HepG2 (cell line): ENCODE data around the gene N4BP2. TPM values are rescaled to one million over a fixed set of nuclear protein-coding genes. Genes with fewer than 3 reads are reported as not detected.

ENCODE experiments used
- FOXJ3 ChIP-seq: sonication (generic); formaldehyde crosslinking; IDR thresholded peaks from 2 replicates; pipeline ENCODE4 v1.4.0; 2020; ENCODE audit warnings: missing genetic modification reagents, mild to moderate bottlenecking, borderline replicate concordance
- PRDM4 ChIP-seq: sonication (generic); formaldehyde crosslinking; IDR thresholded peaks from 2 replicates; pipeline ENCODE4 v1.9.0; 2021; ENCODE audit warnings: missing genetic modification reagents, borderline replicate concordance
- SMARCC2 ChIP-seq: fragments of 450-650 bp; IDR thresholded peaks from 2 replicates; pipeline ENCODE4 v1.6.1; 2017; ENCODE audit warnings: antibody characterized with exemption, mild to moderate bottlenecking
- TEAD2 ChIP-seq: sonication (generic); formaldehyde crosslinking; IDR thresholded peaks from 2 replicates; pipeline ENCODE4 v1.9.0; 2021; ENCODE audit warnings: missing genetic modification reagents
- ZBTB38 ChIP-seq: sonication (generic); formaldehyde crosslinking; IDR thresholded peaks from 2 replicates; pipeline ENCODE4 v1.5.1; 2020; ENCODE audit warnings: mild to moderate bottlenecking, missing genetic modification reagents
- ZMYM3 ChIP-seq: sonication (generic); formaldehyde crosslinking; IDR thresholded peaks from 2 replicates; pipeline ENCODE4 v1.5.1; 2020; ENCODE audit warnings: mild to moderate bottlenecking, missing genetic modification reagents
- ZNF12 ChIP-seq: sonication (generic); formaldehyde crosslinking; IDR thresholded peaks from 2 replicates; pipeline ENCODE4 v1.5.0; 2020; ENCODE audit warnings: missing genetic modification reagents
- ZNF18 ChIP-seq: sonication (generic); formaldehyde crosslinking; IDR thresholded peaks from 2 replicates; pipeline ENCODE4 v1.8.0; 2022; ENCODE audit warnings: mild to moderate bottlenecking, missing genetic modification reagents; ENCODE audit not compliant: insufficient replicate concordance
- ZNF281 ChIP-seq: sonication (generic); formaldehyde crosslinking; IDR thresholded peaks from 2 replicates; pipeline ENCODE4 v1.4.0; 2020; ENCODE audit warnings: missing genetic modification reagents, borderline replicate concordance
- ZNF432 ChIP-seq: sonication (generic); formaldehyde crosslinking; IDR thresholded peaks from 2 replicates; pipeline ENCODE4 v1.5.0; 2020; ENCODE audit warnings: missing genetic modification reagents, mild to moderate bottlenecking, borderline replicate concordance
- ZNF512 ChIP-seq: sonication (generic); formaldehyde crosslinking; IDR thresholded peaks from 2 replicates; pipeline ENCODE4 v1.4.0; 2020; ENCODE audit warnings: mild to moderate bottlenecking, missing genetic modification reagents
- ZNF513 ChIP-seq: sonication (generic); formaldehyde crosslinking; conservative IDR thresholded peaks from 2 replicates; pipeline ENCODE4 v1.5.0; 2020; ENCODE audit warnings: missing genetic modification reagents
- ZNF761 ChIP-seq: sonication (generic); formaldehyde crosslinking; conservative IDR thresholded peaks from 2 replicates; pipeline ENCODE4 v1.4.0; 2020; ENCODE audit warnings: mild to moderate bottlenecking, missing genetic modification reagents
- ZNF800 ChIP-seq: sonication (generic); formaldehyde crosslinking; IDR thresholded peaks from 2 replicates; pipeline ENCODE4 v1.4.0; 2020; ENCODE audit warnings: missing genetic modification reagents
- polyA plus RNA-seq, 8 experiments: library from polyadenylated mRNA; depleted of rRNA in 3 of 8; stranded (reverse) in 7 of 8; unstranded in 1 of 8; fragments of >200 nt; fragmentation: Illumina TruSeq in 4 of 8; extraction: Trizol in 4 of 8; gene quantifications; 2 replicates each; pipeline versions ENCODE4 v1.2.1 to v1.2.3, GENCODE V29; 2011 to 2016; ENCODE audit warnings: low read depth in 4 of 8, missing spikeins in 1 of 8, mixed read lengths in 1 of 8; ENCODE audit not compliant: insufficient read depth in 1 of 8
- total RNA-seq, 5 experiments: library from RNA; depleted of rRNA; stranded (reverse); fragments of >200 nt; fragmentation: Illumina TruSeq; extraction: Trizol; gene quantifications; 2 replicates each; pipeline ENCODE4 v1.2.3, GENCODE V29; 2016; ENCODE audit warnings: low read depth in 1 of 5

The N4BP2 gene
- total and polyA plus RNA-seq, 2 of the 13 experiments (the other 11 are each of a cell fraction or from before 2014, with no cell fraction given), result 5.6 to 12.9 TPM

GRCh38 chr4:40056716-40057585 is at the start of gene N4BP2 (continued):
- TF ChIP-seq ZNF12 (CRISPR knock-in tag), result 0 out of 2 replicates have a peak, but pooled peaks have one; percentile 55
- TF ChIP-seq ZNF800, result peak; percentile 76
- TF ChIP-seq TEAD2, result peak; percentile 80; the same call in 1 of the 2 replicates
- 0 out of 2 replicates have a peak, but pooled peaks have one; percentile 52 for TF ChIP-seq ZBTB38 (CRISPR knock-in tag)
- no peak for TF ChIP-seq SMARCC2
- peak; percentile 24; the same call in 1 of the 2 replicates for TF ChIP-seq PRDM4 (CRISPR knock-in tag)
- no peak for TF ChIP-seq FOXJ3 (CRISPR knock-in tag)
- TF ChIP-seq ZNF281 (CRISPR knock-in tag), result peak; percentile 19; the same call in 1 of the 2 replicates
- peak; percentile 48 for TF ChIP-seq ZNF18 (CRISPR knock-in tag)
- TF ChIP-seq ZNF513, result 0 out of 2 replicates have a peak, but pooled peaks have one; percentile 41
- no peak for TF ChIP-seq ZMYM3 (CRISPR knock-in tag)
- TF ChIP-seq ZNF432, result no peak
- TF ChIP-seq ZNF512 (CRISPR knock-in tag), result 0 out of 2 replicates have a peak, but pooled peaks have one; percentile 46
- TF ChIP-seq ZNF761 (CRISPR knock-in tag), result 0 out of 2 replicates have a peak, but pooled peaks have one; percentile 53
